GM12878 (cell line): ENCODE results near the gene CSF1. TPM values are rescaled to one million over a fixed set of nuclear protein-coding genes. Genes with fewer than 3 reads are reported as not detected.

Experiments used
- ATAC-seq: fragments of 200-7000 bp; cut with Tn5 transposase; 3 replicates; pipeline ENCODE4 v1.9.1; 2020; ENCODE audit warnings: mild to moderate bottlenecking, moderate library complexity
- BruUV-seq: library from RNA; stranded (reverse); fragments of 400-500 nt; replicated peaks from 2 replicates; lab custom pipeline; 2021; lab: Mats Ljungman, UMichigan
- CTCF ChIA-PET: fragments of 300-600 bp; sonication (Branson Sonifier 250); formaldehyde crosslinking; extraction: SDS; loops from one replicate; lab custom pipeline; 2021; ENCODE audit warnings: inconsistent platforms; lab: Yijun Ruan, JAX
- POLR2A ChIA-PET: fragments of 350-600 bp; formaldehyde crosslinking; extraction: SDS; loops from one replicate; lab custom pipeline; 2021; ENCODE audit warnings: inconsistent platforms; lab: Charles Lee
- RAD21 ChIA-PET: fragments of 300-600 bp; sonication (Branson Sonifier 250); formaldehyde crosslinking; loops from one replicate; lab custom pipeline; 2023; ENCODE audit warnings: antibody characterized with exemption; ENCODE audit not compliant: unreplicated experiment; lab: Charles Lee
- SMC1A ChIA-PET: fragments of 300-600 bp; sonication (Branson Sonifier 250); formaldehyde crosslinking; loops from one replicate; lab custom pipeline; 2023; ENCODE audit not compliant: unreplicated experiment, uncharacterized antibody; lab: Charles Lee
- DNase-seq: peaks from one replicate; pipeline ENCODE4 v3.0.0-alpha.2; 2011; ENCODE audit warnings: low read depth, low spot score
- FAIRE-seq: peaks from 3 replicates; lab custom pipeline; 2011; peaks lifted over from hg19 to GRCh38; lab: Jason Lieb, UNC
- H2AFZ ChIP-seq: 2 replicates; pipeline ENCODE4 v1.6.0; 2011; ENCODE audit warnings: low read depth, low read length, control low read depth; ENCODE audit not compliant: control insufficient read depth
- H3K27ac ChIP-seq: 2 replicates; pipeline ENCODE4 v1.5.1; 2011; ENCODE audit warnings: control low read depth; ENCODE audit not compliant: control insufficient read depth, insufficient read depth
- H3K27me3 ChIP-seq, 2 experiments: replicated peaks in 1 of 2; 2 replicates each; pipeline versions ENCODE4 v1.6.0 to v1.6.1; 2011; ENCODE audit warnings: low read length in 1 of 2; ENCODE audit not compliant: control insufficient read depth in 2 of 2, insufficient read depth in 2 of 2
- H3K36me3 ChIP-seq, 2 experiments: 2 replicates each; pipeline ENCODE4 v1.5.1; 2011; ENCODE audit warnings: low read length in 1 of 2; ENCODE audit not compliant: control insufficient read depth in 2 of 2, insufficient read depth in 2 of 2
- H3K4me1 ChIP-seq: 2 replicates; pipeline ENCODE4 v1.6.1; 2011; ENCODE audit warnings: mild to moderate bottlenecking, low read length, moderate library complexity, mixed read lengths; ENCODE audit not compliant: control insufficient read depth, insufficient read depth
- H3K4me2 ChIP-seq: 2 replicates; pipeline ENCODE4 v1.6.0; 2011; ENCODE audit warnings: control low read depth; ENCODE audit not compliant: control insufficient read depth, insufficient read depth
- H3K4me3 ChIP-seq: fragments of 200-600 bp; sonication (generic); 2 replicates; pipeline ENCODE4 v1.5.1; 2016
- H3K79me2 ChIP-seq: 2 replicates; pipeline ENCODE4 v1.6.0; 2011; ENCODE audit warnings: low read length; ENCODE audit not compliant: control insufficient read depth, insufficient read depth
- H3K9ac ChIP-seq: 2 replicates; pipeline ENCODE4 v1.8.0; 2011; ENCODE audit warnings: low read length, control low read depth, mixed read lengths; ENCODE audit not compliant: control insufficient read depth, insufficient read depth
- H3K9me3 ChIP-seq: replicated peaks from 3 replicates; pipeline ENCODE4 v1.5.1; 2011; ENCODE audit warnings: mild to moderate bottlenecking, low read length; ENCODE audit not compliant: control insufficient read depth, insufficient read depth
- H4K20me1 ChIP-seq: 2 replicates; pipeline ENCODE4 v1.6.0; 2011; ENCODE audit not compliant: control insufficient read depth, insufficient read depth
- ATF3 ChIP-seq: IDR thresholded peaks from 2 replicates; pipeline ENCODE4 v1.6.1; 2011; ENCODE audit warnings: low read depth, mild to moderate bottlenecking, low read length, moderate library complexity, borderline replicate concordance; ENCODE audit errors: extremely low read depth
- ATF7 ChIP-seq: fragments of 450-650 bp; IDR thresholded peaks from 2 replicates; pipeline ENCODE4 v1.6.1; 2016; ENCODE audit warnings: low read depth, mild to moderate bottlenecking
- FOXM1 ChIP-seq: IDR thresholded peaks from 2 replicates; pipeline ENCODE4 v1.6.1; 2012; ENCODE audit warnings: low read depth, mild to moderate bottlenecking, inconsistent platforms, low read length, moderate library complexity
- HDAC2 ChIP-seq: fragments of 200-600 bp; sonication (generic); IDR thresholded peaks from 2 replicates; pipeline ENCODE4 v1.6.1; 2017
- HDAC6 ChIP-seq: fragments of 200-600 bp; sonication (generic); IDR thresholded peaks from one replicate; pipeline ENCODE4 v1.8.0; 2017; ENCODE audit warnings: antibody characterized with exemption; ENCODE audit not compliant: unreplicated experiment
- HDGF ChIP-seq: fragments of 450-650 bp; IDR thresholded peaks from 2 replicates; pipeline ENCODE4 v1.6.1; 2016; ENCODE audit warnings: antibody characterized with exemption
- IKZF2 ChIP-seq, 2 experiments: fragments of 450-650 bp; IDR thresholded peaks; 2 replicates each; pipeline ENCODE4 v1.6.1; 2017; ENCODE audit warnings: mild to moderate bottlenecking in 2 of 2, moderate library complexity in 2 of 2
- IRF4 ChIP-seq: IDR thresholded peaks from 2 replicates; pipeline ENCODE4 v1.6.1; 2011; ENCODE audit warnings: low read depth, low read length
- MYB ChIP-seq: fragments of 150-350 bp; IDR thresholded peaks from 2 replicates; pipeline ENCODE4 v1.6.1; 2014; ENCODE audit warnings: mild to moderate bottlenecking, low read depth, low read length, borderline replicate concordance
- MYC ChIP-seq: IDR thresholded peaks from 2 replicates; pipeline ENCODE4 v1.6.1; 2011; ENCODE audit warnings: mild to moderate bottlenecking, low read length, moderate library complexity, inconsistent platforms; ENCODE audit not compliant: insufficient read depth, insufficient replicate concordance, insufficient read length, severe bottlenecking
- REST ChIP-seq: IDR thresholded peaks from 2 replicates; pipeline ENCODE4 v1.6.1; 2012; ENCODE audit warnings: mild to moderate bottlenecking, low read depth, low read length
- SMAD5 ChIP-seq: IDR thresholded peaks from 2 replicates; pipeline ENCODE4 v1.6.1; 2016; ENCODE audit warnings: antibody characterized with exemption, low read depth
- USF1 ChIP-seq: IDR thresholded peaks from 2 replicates; pipeline ENCODE4 v1.6.1; 2011; ENCODE audit warnings: borderline replicate concordance, low read depth, mild to moderate bottlenecking, moderate library complexity, mixed read lengths, low read length; ENCODE audit not compliant: insufficient read depth; ENCODE audit errors: extremely low read length
- ZSCAN29 ChIP-seq: fragments of 450-650 bp; IDR thresholded peaks from 2 replicates; pipeline ENCODE4 v1.6.1; 2017; ENCODE audit warnings: mild to moderate bottlenecking, moderate library complexity
- WGBS: methylation state at CpG from one replicate; pipeline ENCODE4 v1.1.6; 2016; ENCODE audit warnings: low lambda C conversion rate; ENCODE audit not compliant: insufficient replicate concordance, insufficient coverage; ENCODE audit errors: missing lambda C conversion rate; 5-methylcytosine and 5-hydroxymethylcytosine counted together
- in situ Hi-C: fragments of 300-500 bp; cut with MboI; formaldehyde crosslinking; loops from 9 replicates; pipeline ENCODE4 v1.14.3; 2018; ENCODE audit warnings: mixed read lengths
- intact Hi-C: fragments of 100-400 bp; cut with micrococcal nuclease; formaldehyde crosslinking; loops from one replicate; pipeline ENCODE4 v1.14.2; 2022; ENCODE audit not compliant: unreplicated experiment
- polyA plus RNA-seq, 11 experiments: library from polyadenylated mRNA; depleted of rRNA in 4 of 11; unstranded in 6 of 11; stranded (reverse) in 5 of 11; fragments of >200 nt; fragmentation: Nextera tagmentation in 4 of 11; fragmentation: Illumina TruSeq in 1 of 11; extraction: Ambion mirVana in 4 of 11; extraction: Trizol in 1 of 11; gene quantifications; 1 replicate in 1 of 11; 2 replicates in 10 of 11; pipeline versions ENCODE4 v1.2.1 to v1.2.3, GENCODE V29; 2011 to 2016; ENCODE audit warnings: inconsistent platforms in 2 of 11, missing spikeins in 2 of 11, low read depth in 1 of 11
- total RNA-seq, 4 experiments: library from RNA; depleted of rRNA in 3 of 4; stranded (reverse); fragments of >200 nt in 3 of 4; fragmentation: Illumina TruSeq in 1 of 4; extraction: Trizol in 1 of 4; gene quantifications; 2 replicates each; pipeline versions ENCODE4 v1.2.1 to v1.2.3, GENCODE V29; 2013 to 2021
- TF ChIP-seq, protein P1 (sequence below): fragments of 450-650 bp; formaldehyde crosslinking; IDR thresholded peaks from 2 replicates; pipeline ENCODE4 v1.5.0; 2022; ENCODE audit warnings: mild to moderate bottlenecking, missing genetic modification characterization

CSF1 gene
- total and polyA plus RNA-seq, 10 of the 15 experiments (the other 5 are each of a cell fraction or from before 2014, with no cell fraction given), result 1.2 to 32.4 (median 13.0) TPM

DNA sequence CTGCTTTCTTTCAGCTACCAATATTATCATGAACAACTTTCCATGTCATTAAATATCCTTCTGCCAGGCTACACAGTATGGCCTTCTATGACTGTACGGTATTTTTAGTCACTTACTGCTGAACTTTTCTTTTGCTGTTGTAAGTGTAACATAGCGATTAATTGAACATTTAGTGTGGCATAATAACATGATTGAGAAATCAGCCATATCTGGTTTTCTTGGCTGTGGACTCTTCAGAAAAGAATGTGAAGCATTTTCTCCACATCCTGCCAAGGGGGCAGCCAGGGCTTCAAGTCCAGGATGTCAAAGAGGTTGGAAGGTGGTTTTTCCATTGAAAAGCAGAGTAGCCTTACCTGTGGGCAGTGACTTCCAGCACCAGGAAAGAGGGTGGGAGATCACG lies 65.1 kb downstream of the CSF1 start (continued):
- TF ChIP-seq USF1, result no peak

DNA sequence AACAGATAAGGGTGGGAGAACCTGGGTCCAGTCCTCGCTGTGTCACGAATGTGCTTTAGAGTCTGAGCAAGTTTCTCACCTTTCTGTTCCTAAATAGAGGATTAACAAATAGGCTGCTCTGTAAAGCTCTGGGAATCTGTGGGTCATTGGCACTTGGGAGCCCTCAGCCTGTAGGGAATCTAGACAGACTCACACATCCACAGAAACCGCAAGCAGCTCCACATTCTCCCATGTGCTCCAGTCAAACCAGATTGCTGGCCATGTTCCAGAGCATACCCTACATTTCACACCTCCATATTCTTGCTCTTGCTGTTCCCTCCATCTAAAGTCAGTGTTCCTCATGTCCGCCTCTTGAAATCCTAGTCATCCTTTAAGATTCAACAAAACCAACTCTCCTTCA lies 66.1 kb downstream of the CSF1 start:
- CTCF ChIA-PET, result interaction anchor here (1.7 to 16.8 kb wide), 3 partner anchors 7 to 195 kb away, joined by 5 to 759 read pairs (median 17); partner anchors contain the start of gene AHCYL1
- in situ Hi-C loops, result no loop called here
- TF ChIP-seq MYB, result no peak
- no peak for TF ChIP-seq IKZF2 (IDR thresholded peaks at IDR 0.05)
- no peak for TF ChIP-seq ZSCAN29
- no peak for TF ChIP-seq ATF7
- no peak for TF ChIP-seq ATF3
- TF ChIP-seq HDAC2, result no peak
- TF ChIP-seq HDGF, result no peak
- TF ChIP-seq HDAC6, result no peak
- no peak for TF ChIP-seq IRF4
- TF ChIP-seq, protein P1, sequence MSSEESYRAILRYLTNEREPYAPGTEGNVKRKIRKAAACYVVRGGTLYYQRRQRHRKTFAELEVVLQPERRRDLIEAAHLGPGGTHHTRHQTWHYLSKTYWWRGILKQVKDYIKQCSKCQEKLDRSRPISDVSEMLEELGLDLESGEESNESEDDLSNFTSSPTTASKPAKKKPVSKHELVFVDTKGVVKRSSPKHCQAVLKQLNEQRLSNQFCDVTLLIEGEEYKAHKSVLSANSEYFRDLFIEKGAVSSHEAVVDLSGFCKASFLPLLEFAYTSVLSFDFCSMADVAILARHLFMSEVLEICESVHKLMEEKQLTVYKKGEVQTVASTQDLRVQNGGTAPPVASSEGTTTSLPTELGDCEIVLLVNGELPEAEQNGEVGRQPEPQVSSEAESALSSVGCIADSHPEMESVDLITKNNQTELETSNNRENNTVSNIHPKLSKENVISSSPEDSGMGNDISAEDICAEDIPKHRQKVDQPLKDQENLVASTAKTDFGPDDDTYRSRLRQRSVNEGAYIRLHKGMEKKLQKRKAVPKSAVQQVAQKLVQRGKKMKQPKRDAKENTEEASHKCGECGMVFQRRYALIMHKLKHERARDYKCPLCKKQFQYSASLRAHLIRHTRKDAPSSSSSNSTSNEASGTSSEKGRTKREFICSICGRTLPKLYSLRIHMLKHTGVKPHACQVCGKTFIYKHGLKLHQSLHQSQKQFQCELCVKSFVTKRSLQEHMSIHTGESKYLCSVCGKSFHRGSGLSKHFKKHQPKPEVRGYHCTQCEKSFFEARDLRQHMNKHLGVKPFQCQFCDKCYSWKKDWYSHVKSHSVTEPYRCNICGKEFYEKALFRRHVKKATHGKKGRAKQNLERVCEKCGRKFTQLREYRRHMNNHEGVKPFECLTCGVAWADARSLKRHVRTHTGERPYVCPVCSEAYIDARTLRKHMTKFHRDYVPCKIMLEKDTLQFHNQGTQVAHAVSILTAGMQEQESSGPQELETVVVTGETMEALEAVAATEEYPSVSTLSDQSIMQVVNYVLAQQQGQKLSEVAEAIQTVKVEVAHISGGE (CRISPR knock-in tag), result no peak
- no peak for TF ChIP-seq REST
- TF ChIP-seq MYC, result no peak
- TF ChIP-seq SMAD5, result no peak
- no peak for TF ChIP-seq FOXM1

More for the DNA sequence above, 66.1 kb downstream of the CSF1 start:
- Histone ChIP-seq H3K4me3 (no peak overlapping the region), H3K4me1 (no peaks in the 10 kb centered on the region), H3K9ac (no peak overlapping the region), H4K20me1 (no peaks in the 10 kb centered on the region), H3K79me2 (no peaks in the 10 kb centered on the region), H3K4me2 (no peak overlapping the region), H2AFZ (no peak overlapping the region), H3K36me3 (no peaks in the 10 kb centered on the region), H3K27ac (no peak overlapping the region), H3K27me3 (no peaks in the 10 kb centered on the region; a peak in 2 of 4 replicates), H3K9me3 (no peaks in the 10 kb centered on the region; the same call in 2 of the 3 replicates)
- FAIRE-seq (no peak), ATAC-seq (no peak), DNase-seq (no peak)
- ChIA-PET RAD21 (interaction anchor here (15.4 kb wide), 1 partner anchor 200 kb away, joined by 390 read pairs; no protein-coding TSS in a partner anchor), SMC1A (interaction anchor here (1.1 to 13.9 kb wide), 4 partner anchors 7 to 337 kb away, joined by 3 to 431 read pairs (median 4); partner anchors contain the start of gene AHCYL1), POLR2A (interaction anchor here (0.6 kb wide), 1 partner anchor 109 kb away, joined by 3 read pairs; no protein-coding TSS in a partner anchor)
- intact Hi-C loops, result no loop called here
- 50% methylated on average over 4 of the region's 4 CpGs for WGBS
- BruUV-seq, result no TSS peak
